ENCODE data around the gene MRPL27. TPM values are rescaled to one million over a fixed set of nuclear protein-coding genes. Genes with fewer than 3 reads are reported as not detected.

Gene MRPL27
- total RNA-seq, 1 donor, result 64.3 TPM

DNA sequence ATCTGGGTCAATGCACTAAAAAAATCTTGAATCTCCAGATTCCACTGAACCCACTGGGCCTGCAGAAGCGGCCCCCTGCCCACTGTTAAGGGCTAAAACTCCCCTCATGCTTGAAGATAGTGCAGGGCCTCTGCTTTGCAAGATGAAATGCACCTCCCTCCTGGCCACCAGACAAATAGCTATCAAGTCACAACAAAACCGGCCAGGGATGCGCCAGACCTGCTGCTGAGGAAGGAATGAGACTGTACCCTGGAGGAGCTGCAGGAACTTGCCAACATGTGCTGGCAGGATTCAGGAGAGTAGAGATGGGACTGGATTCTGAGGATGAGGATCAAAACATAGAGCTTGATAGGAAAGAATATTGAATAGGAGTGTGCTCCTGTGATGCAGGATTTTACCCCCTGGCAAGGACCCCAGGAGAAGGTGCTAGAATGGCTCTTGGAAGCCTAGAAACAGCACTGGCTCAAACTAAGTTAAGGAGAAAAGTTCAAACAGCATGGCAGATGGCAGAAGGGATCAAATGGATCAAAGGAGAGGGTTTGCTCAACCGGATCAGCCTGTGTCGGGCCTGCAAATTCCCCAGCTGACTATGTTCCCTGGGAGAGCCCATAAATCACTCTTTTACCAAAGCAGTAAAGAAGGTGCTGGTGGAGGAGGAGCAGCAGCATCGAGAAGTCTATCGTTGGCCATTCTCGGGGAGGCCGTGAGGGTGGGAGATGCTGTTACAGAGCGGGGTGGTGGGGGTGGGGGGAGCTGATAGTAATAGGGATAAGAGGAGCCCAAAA, 54.3 kb downstream of the MRPL27 start:
- H3K4me3 ChIP-seq (ENCODE audit: low read depth, low read length), result no peak overlapping the region
- TF ChIP-seq, protein P1, sequence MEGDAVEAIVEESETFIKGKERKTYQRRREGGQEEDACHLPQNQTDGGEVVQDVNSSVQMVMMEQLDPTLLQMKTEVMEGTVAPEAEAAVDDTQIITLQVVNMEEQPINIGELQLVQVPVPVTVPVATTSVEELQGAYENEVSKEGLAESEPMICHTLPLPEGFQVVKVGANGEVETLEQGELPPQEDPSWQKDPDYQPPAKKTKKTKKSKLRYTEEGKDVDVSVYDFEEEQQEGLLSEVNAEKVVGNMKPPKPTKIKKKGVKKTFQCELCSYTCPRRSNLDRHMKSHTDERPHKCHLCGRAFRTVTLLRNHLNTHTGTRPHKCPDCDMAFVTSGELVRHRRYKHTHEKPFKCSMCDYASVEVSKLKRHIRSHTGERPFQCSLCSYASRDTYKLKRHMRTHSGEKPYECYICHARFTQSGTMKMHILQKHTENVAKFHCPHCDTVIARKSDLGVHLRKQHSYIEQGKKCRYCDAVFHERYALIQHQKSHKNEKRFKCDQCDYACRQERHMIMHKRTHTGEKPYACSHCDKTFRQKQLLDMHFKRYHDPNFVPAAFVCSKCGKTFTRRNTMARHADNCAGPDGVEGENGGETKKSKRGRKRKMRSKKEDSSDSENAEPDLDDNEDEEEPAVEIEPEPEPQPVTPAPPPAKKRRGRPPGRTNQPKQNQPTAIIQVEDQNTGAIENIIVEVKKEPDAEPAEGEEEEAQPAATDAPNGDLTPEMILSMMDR (IDR thresholded peaks at IDR 0.05; ENCODE audit: insufficient read depth, low read length), result no peak
- DNase-seq (ENCODE audit: low read depth), result no peak

Small RNA genes lying within 50 kb of the gene (small RNA-seq; reads per million reads assigned to genes)
- not detected for gene RF00019

Other genes with a start within 250 kb of the MRPL27 start
- gene SAMD14, start 243.0 kb downstream of the MRPL27 start, total RNA-seq (ENCODE audit: low replicate concordance), result 1.6 and 5.1 TPM in 2 replicates
- 59.3 and 85.4 TPM in 2 replicates for gene PPP1R9B, start 222.5 kb downstream of the MRPL27 start, total RNA-seq (ENCODE audit: low replicate concordance)
- gene SGCA, start 207.2 kb downstream of the MRPL27 start, total RNA-seq (ENCODE audit: low replicate concordance), result 0.65 and 0.90 TPM in 2 replicates
- gene COL1A1, start 171.6 kb downstream of the MRPL27 start, total RNA-seq (ENCODE audit: low replicate concordance), result 2,633 and 16,513 TPM in 2 replicates
- gene TMEM92, start 98.7 kb downstream of the MRPL27 start, total RNA-seq (ENCODE audit: low replicate concordance), result 0.09 TPM in 1 of 2 replicates, not detected in the other
- 16.3 and 33.9 TPM in 2 replicates for gene XYLT2, start 27.1 kb downstream of the MRPL27 start, total RNA-seq (ENCODE audit: low replicate concordance)
- gene EME1, start within 50 bp of the MRPL27 start, total RNA-seq (ENCODE audit: low replicate concordance), result 9.1 TPM in 1 of 2 replicates, not detected in the other
- 60.3 and 126 TPM in 2 replicates for gene LRRC59, start 24.3 kb upstream of the MRPL27 start, total RNA-seq (ENCODE audit: low replicate concordance)
- gene ACSF2, start 53.0 kb upstream of the MRPL27 start, total RNA-seq (ENCODE audit: low replicate concordance), result 15.7 and 273 TPM in 2 replicates
- not detected in 2 replicates for gene CHAD, start 95.7 kb upstream of the MRPL27 start, total RNA-seq (ENCODE audit: low replicate concordance)
- 25.8 and 35.4 TPM in 2 replicates for gene RSAD1, start 105.7 kb upstream of the MRPL27 start, total RNA-seq (ENCODE audit: low replicate concordance)
- gene MYCBPAP, start 135.3 kb upstream of the MRPL27 start, total RNA-seq (ENCODE audit: low replicate concordance), result 0.99 and 1.7 TPM in 2 replicates
- gene EPN3, start 159.6 kb upstream of the MRPL27 start, total RNA-seq (ENCODE audit: low replicate concordance), result not detected in 2 replicates
- 49.9 and 63.6 TPM in 2 replicates for gene SPATA20, start 174.0 kb upstream of the MRPL27 start, total RNA-seq (ENCODE audit: low replicate concordance)
- 0.41 and 1.8 TPM in 2 replicates for gene CACNA1G, start 187.5 kb upstream of the MRPL27 start, total RNA-seq (ENCODE audit: low replicate concordance)

All from fibroblast of the aortic adventitia (primary cell).